Stimulated activated CD4-positive, alpha-beta T cell treated with anti-CD3 and anti-CD28 coated beads, Interleukin-12 subunit alpha, Interleukin-12 subunit beta, amount 100 ng/mL, for 48 hours (primary cell): ENCODE measurements around the gene ZCCHC8.

Source experiments
- DNase-seq, 3 donors: peaks; one replicate each; pipeline ENCODE4 v3.0.0-alpha.2; 2020; ENCODE audit warnings: low read depth in 2 of 3, low spot score in 1 of 3

ZCCHC8 gene

DNA sequence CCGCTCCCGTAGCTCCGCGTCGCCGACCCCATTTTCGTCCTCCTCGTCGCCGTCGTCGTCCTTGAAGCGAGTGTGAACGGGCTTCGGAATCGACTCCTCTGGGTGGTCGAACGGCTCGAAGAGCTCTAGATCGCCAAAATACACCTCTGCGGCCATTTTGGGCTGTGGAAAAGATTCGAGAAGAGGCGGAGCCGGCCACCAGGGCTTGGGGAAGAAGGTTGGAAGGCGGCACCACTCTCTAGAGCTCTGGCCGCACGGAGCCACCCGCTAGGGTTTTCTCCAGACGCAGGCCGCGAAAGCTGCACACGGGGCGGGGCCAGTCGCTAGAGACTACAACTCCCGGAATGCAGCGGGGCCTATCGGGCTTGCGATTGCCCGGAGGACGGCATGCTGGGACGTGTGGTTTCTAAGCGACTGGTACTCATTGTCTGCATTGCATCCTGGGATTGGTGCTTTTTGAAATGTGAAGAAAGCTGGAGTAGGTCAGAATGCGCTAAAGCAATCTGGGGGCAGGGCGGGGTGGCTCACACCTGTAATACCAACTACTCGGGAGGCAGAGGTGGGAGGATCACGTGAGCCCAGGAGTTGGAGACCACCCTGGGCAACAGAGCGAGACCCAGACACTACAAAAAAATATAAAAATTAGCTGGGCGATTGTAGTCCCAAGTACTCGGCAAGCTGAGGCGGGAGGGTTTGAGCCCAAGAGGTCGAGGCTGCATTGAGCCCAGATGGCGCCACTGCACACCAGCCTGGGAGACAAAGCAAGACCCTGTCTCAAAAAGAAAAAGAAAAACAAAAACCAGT lies at the start of gene ZCCHC8:
ZCCHC8 (minus strand) TSS at position 248 of the 804 bp plus-strand sequence; CDS start at position 156, 92 bp downstream.
- peak; percentile 95 to 97 (median 96) for DNase-seq

DNA sequence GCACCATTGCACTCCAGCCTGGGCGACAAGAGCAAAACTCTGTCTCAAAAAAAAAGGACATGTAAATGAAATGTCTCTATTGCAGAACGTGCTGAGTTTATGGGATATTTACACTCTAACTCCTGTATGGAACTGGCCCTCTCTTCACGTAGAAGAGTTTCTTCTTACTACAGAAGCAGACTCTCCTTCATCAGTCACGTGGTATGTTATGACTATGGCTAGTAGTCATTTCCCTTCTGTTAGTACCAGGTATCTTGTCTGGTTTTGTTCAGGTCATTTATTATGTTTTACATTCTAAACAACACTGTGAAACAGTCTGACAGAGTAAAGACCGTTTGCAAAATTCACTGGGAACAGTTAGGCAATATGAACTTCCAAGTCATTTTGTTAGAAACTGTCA lies 46.6 kb upstream of the ZCCHC8 start:
- DNase-seq = no peak

DNA sequence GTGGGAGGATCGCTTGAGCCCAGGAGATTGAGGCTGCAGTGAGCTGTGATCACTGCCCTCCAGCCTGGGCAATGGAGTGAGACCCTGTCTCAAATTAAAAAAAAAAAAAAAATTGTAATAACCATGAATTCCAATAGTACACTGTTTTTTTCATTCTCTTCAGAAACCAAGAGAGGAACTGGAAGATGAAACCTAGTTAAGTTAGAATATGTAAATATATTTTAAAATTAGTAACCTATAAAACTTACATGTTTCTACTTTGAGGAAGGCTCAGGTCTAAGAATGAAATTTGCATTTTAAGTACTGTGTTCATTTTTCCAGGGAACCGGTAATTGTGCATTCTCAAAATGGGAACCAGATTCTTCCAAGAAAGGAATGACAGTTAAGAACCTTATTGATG lies 45.1 kb upstream of the ZCCHC8 start:
- DNase-seq = no peak

DNA sequence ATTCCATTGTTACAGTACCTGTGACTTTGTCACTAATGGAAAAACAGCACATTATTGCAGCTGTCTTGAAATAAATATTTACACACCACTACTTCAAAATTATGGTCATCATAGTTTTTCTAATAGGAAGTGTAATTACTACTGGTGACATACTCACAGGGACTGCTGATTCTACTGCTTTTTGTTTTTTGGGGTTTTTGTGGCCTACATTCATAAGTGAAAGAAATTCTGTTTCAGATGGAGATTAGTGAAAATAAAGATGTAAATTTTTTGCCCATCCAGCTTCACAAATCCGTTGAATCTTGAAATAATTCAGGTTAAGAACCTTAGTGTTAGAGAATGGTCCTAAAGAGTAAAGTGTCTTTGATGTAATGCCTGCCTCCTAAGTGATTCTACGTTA lies 43.8 kb upstream of the ZCCHC8 start:
- DNase-seq = no peak

DNA sequence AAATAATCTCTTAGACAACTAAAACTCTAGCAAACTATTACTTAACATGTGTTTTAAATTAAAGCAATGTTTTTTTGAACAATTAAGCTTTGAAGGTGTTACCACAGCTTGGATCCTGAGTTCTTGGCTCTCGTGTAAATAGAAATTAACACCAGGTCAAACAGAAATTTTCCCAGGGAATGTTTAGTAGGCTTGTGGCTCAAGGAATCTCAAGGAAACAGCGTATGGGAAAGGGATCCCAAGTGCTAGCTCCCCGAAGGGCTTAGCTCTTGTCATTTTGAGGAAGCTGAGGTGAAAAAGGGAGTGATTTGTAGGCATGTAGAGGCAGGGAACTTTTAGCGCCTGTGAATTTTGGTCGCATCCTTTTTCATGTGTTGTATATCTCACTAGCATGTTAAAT lies 37.8 kb upstream of the ZCCHC8 start:
- no peak for DNase-seq

DNA sequence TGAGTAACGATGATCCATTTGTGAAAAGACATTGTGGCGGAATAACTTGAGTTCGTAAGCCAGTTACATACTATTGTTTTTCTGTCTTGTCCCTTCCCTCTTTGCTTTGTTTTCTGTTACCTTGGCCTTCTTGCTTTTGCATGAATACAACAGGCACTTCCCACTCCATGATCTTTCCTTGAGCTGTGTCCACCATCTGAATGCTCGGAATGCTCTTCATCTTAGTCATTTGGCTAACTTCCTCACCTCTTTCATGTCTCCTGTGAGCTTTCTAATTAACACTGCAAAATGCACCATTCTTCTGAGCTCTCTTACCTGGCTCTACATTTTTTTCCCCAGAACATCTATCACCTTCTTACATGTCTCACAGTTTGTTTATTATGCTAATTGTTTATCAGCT lies 36.3 kb upstream of the ZCCHC8 start:
- no peak for DNase-seq

DNA sequence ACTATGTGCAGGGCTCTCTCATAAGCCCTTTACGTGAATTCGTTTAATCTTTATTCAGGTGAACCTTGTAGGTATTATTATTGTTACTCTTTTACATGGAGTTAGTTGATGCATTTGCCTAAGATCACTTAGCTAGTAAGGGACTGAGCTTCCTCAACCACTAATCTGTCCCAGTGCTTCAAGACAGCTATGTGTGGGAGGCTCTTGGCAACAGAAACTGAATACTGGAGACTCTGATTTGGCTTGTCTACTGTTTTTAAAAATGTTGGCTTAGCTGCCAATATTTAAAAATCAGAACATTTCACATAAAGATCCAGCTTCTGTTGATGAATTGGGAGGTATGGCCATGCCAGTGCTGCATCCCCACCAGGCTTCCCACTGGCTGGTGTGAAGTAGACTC lies 33.1 kb upstream of the ZCCHC8 start:
- DNase-seq = no peak

DNA sequence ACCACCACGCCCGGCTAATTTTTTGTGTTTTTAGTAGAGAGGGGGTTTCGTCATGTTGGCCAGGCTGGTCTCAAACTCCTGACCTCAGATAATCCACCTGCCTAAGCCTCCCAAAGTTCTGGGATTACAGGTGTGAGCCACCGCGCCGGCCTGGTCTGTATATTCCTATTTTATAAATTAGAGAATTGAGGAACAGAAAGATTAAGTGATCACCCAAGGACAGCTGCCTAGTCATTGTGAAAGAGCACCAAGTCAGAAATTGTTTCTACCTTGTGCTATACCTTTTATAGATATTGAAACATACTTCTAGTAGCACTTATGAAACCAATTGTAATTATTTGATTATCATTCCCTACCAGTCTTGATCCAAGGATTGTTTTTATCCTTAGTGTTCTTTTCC lies 28.3 kb upstream of the ZCCHC8 start:
- DNase-seq = no peak

DNA sequence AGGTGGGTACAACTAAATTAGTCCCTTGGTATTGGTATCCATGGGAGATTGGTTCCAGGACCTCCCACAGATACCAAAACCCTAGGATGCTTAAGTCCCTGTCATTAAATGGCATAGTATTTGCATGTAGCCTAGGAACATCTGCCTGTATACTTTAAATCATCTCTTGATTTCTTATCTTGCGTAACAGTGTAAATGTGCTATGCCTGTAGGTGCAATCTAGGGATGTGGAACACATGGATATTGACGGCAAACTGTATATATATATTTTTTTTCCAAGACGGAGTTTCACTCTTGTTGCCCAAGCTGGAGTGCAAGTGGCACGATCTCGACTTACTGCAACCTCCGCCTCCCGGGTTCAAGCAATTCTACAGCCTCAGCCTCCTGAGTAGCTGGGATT lies 27.9 kb upstream of the ZCCHC8 start:
- DNase-seq = no peak

DNA sequence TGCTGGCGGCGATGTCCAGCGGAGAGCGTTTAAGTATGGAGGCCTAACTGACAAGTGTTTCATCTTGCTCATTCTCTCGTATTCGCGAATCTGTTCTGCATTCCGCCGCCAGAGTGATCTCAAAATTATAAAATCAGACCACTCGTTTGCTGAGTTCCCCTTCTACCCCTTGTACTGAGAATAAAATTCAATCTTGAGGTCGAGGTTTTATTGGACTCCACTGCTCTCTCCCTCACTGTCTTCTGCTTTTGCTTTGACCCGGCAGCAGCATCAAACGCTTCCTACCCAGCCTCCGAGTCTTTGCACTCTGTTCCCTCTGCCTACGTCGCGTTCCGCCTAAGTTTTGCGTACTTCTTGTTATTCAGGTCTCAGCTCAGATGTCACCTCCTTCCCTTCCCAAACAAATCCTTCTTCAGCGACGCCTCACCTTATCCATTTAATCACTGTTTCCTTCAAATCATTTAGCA lies 26.8 kb upstream of the ZCCHC8 start:
- peak in 1 of 3 donors; percentile 22 for DNase-seq

DNA sequence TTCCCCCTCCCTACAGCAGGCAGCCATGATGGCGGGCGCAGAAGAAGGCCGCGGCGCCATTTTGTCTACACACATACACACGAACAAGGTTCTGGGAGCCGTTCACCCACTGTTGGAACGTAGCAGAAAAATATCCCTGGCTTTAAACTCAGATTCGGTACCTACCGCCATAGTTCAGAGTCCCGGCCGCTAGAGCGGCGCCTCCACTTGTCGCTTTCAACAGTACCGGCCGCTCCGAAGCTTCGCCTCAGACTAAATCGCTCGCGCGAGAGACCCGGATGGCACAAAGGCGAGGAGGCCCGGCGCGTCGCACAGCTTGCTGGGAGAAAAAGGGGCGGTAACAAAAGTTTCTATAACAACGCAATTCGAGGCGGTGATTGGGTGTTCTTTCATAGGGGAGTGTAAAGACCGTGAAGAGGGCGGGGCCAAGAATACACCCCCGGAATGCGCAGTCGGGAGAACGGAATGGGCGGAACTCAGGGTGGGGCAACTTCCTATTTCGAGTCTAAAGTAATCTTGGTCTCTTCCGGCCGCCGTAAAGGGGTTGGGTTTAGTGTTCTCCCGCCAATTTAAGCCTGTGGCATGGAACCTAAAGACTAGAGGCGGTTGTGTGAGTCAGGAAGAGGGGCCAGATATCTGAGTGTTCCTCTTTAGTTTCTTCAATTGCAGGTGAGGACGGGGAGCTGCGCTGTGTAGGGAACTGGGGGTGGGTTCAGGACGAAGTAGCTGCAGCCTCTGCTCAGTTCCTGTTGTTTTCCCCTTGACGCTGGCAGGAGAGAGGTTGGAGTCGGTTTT lies 26.1 kb upstream of the ZCCHC8 start, which contains the start of the genes KNTC1 and RSRC2:
KNTC1 (plus strand) TSS at position 567 of the 795 bp plus-strand sequence. CDS start 2,815 bp downstream, outside the sequence.
RSRC2 (minus strand) TSS at position 254 of the 795 bp plus-strand sequence; CDS start at position 171, 83 bp downstream.
- DNase-seq = peak; percentile 98

DNA sequence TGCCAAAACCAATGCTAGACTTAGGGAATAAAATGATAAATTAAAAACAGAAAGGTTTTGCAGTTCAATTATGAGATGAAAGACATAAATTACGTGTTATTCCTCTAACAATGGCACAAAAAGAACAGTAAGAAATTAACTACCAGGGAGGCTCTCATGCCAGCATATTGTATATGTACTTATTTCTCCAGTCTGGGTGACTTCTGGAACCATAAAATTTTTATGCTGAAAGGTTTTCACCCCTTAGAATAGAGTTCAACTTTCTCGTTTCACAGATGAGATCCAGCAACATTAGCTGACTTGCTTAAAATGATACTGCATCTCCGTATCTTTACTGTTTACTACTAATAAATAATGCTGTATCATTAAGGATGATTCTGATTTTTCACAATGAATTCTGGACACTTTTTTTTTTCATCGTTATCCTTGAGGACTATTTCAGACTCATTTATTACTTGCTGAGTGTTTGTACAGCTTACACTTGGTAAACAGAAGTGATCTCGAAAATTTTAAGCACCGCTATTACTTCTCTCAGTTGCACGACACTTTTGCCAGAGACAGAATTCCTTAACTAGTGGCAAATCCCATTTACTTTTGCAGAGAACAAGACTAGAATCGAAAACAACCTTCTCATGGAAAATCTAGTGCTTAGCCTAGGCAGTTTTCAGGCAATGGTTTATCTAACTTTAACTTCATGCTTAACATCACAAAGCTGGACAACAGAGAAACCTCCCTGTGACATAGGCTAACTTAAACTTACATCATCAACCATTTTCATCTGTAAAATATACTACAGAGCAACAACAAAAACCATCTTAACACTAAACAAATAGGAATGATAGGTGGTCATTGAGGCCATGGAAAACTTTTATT lies 23.4 kb upstream of the ZCCHC8 start:
- no peak for DNase-seq

DNA sequence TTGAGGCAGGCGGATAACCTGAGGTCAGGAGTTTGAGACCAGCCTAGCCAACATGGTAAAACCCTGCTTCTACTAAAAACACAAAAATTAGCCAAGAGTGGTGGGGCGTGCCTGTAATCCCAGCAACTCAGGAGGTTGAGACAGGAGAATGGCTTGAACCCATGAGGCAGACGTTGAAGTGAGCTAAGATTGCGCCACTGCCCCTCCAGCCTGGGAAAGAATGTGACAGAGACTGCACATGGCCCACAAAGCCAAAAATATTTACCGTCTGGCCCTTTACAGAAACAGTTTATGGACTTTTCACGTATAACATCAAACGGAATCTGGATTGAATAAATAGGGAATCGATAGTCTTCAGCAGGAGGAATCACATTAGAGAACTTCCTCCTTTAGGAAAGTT lies 22.5 kb upstream of the ZCCHC8 start:
- DNase-seq = no peak

DNA sequence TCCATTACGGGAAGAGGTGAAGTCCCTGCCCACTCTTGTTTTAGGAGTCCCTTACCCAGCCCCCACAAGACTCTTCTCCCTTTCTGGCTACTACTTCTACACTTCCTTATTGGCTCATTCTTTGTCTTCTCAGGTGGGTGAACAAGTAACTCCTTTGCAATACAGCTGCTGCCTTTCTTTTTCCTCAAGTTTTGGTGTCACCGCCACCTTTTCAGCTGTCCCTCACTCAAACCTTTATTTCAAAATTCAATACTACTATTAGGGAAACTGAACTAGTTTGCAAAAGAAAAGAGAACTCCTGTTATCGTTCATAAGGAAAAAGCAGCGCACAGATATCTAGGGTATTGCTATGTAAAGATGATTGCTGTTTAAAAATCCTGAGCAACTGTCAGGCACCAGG lies 19.9 kb upstream of the ZCCHC8 start:
- no peak for DNase-seq

DNA sequence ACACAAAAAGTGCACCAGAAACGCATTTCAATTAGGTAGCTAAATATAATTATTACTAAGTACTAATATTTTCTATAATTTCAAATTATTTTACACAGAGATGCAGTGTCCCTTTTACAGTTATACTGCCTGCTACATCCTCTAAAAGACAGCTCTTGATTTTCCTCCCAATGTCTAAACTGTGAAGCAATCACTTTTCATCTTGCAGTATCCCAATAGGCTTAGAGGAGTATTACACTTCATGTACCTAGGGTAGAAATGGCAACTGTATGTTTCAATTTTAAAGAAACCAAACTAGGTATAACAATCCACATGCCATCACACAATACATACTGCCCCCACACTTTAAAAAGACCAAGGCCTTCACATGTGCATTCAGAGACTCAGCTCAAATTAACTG lies 18.7 kb upstream of the ZCCHC8 start:
- no peak for DNase-seq

DNA sequence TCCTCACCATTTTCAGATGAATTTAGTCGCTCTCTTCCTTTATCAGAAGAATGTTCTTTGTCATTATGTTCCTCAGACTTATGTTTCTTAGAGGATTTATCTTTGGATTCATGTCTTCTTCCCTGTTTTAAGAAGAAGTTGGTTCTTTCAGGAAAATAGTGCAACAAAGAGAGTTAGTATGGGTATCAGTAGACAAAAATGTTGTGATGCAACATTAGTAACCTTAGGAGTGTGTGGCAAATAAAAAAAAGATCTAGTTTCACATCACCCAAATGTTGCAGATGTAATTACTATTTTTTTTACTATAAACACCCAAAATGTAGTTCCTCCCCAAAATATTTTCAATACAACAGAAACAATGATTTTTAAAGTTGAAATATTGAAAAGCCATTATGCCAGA lies 18.2 kb upstream of the ZCCHC8 start:
- no peak for DNase-seq

DNA sequence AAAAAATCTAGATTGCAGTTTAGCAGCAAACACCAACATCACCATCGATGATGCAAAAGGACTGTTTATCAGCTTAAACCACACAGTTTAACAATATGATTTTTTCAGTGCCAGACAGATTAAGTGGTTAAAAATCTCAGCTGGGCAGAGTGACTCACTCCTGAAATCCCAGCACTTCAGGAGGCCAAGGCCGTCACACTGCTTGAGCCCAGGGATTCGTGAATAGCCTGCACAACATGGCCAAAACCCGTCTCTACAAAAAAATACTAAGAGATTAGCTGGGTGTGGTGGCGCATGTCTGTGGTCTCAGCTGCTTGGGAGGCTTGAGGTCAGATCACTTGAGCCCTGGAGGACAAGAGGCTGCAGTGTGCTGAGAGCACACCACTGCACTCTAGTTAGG lies 17.1 kb upstream of the ZCCHC8 start:
- no peak for DNase-seq

DNA sequence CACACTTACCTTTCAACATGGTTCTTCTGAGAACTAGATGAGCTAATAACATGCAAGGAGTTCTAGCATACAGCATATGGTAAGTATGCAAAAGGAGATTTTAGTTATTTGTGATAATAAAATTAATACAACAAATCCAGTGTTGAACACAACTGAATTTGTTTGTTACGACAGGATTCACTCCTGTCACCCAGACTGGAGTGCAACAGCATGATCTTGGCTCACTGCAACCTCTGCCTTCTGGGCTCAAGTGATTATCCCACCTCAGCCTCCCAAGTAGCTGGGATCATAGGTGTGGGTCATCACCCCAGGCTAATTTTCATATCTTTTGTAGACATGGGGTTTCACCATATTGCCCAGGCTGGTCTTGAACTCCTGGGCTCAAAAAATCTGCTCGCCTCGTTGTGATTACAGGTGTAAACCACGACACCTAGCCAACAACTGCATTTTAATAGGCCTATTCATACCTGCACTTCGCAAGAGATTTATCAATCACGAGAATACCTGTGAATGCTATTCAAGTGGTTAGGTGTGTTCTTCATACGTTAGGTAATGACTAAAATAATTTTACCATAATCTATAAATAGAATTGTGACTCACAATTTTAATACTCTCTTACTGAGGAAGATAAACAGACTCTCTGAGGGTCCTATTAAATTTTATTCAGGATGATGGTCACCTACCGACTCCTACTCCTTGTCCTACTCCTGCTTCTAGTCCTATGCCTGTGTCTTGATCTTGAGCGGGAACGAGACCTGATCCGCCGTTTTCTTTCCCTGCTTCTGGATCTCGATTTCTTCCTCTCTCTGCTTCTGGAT lies 16.0 kb upstream of the ZCCHC8 start:
- no peak for DNase-seq

DNA sequence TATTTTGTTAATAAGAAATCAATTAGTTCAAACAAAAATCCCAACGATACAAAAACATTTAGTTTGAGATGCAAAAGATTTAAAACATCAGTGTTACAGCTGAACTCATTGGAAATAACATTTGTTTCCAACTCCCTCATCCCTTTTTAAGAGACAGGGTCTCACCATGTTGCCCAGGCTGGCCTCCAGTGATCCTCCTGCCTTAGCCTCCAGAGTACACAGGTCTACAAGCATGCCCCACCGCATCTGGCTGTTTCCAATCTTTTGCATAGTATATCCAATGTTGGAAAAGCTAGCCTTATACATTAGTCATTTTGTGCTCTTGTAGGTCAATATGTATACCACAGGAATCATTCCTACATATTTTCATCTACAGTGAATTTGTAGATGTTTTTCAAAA lies 14.5 kb upstream of the ZCCHC8 start:
- no peak for DNase-seq

DNA sequence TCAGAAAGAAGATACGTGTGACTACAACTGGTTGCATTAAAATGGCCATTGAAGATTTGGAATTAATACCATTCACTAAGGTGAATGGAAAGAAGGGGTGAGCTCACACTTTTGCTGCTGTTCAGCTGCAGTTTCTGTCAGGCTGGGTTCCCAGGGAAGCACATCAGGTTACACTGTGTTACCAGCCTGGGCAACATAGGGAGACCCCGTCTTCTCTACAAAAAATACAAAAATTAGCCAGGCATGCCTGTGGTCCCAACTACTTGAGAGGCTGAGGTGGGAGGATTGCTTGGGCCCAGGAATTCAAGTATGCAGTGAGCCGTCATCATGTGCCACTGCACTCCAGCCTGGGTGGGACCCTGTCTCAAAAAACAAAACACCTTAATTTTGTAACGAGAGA lies 12.9 kb upstream of the ZCCHC8 start:
- DNase-seq = no peak
